Brain microvascular endothelial cell (primary cell): Measurements from ENCODE around the gene TNFRSF19.

Source experiments
- DNase-seq: peaks from one replicate; pipeline ENCODE4 v3.0.0-alpha.2; 2020
- H3K27ac ChIP-seq: fragments of 250-450 bp; sonication (Bioruptor Pico); 2 replicates; pipeline ENCODE4 v1.5.1; 2020; ENCODE audit warnings: mild to moderate bottlenecking, moderate library complexity
- H3K27me3 ChIP-seq: fragments of 250-450 bp; sonication (Bioruptor Pico); replicated peaks from 2 replicates; pipeline ENCODE4 v1.5.1; 2020; ENCODE audit warnings: mild to moderate bottlenecking
- H3K36me3 ChIP-seq: fragments of 250-450 bp; sonication (Bioruptor Pico); replicated peaks from 2 replicates; pipeline ENCODE4 v1.5.1; 2020; ENCODE audit warnings: mild to moderate bottlenecking
- H3K4me3 ChIP-seq: 2 replicates; pipeline ENCODE4 v1.5.1; 2011; ENCODE audit warnings: low read depth, mild to moderate bottlenecking, control low read depth, low read length, moderate library complexity
- CTCF ChIP-seq: IDR thresholded peaks from 2 replicates; pipeline ENCODE4 v1.5.1; 2011; ENCODE audit warnings: low read depth, mild to moderate bottlenecking, moderate library complexity, low read length, control low read depth, inconsistent platforms; ENCODE audit errors: missing control alignments
- in situ Hi-C: cut with HindIII; loops from 2 replicates; pipeline ENCODE4 v1.10.0; 2017; ENCODE audit warnings: low sequenced_read_pairs, low pct_ligation_motif_present

The TNFRSF19 gene

GRCh38 chr13:23544668-23545067 lies 25.5 kb upstream of the TNFRSF19 start:
- no peaks in the 10 kb centered on the region for H3K36me3 ChIP-seq
- no peak for TF ChIP-seq CTCF
- no peak for DNase-seq
- in situ Hi-C loops = no loop called here
- no peaks in the 10 kb centered on the region for H3K27me3 ChIP-seq
- no peak overlapping the region for H3K4me3 ChIP-seq
- no peak overlapping the region for H3K27ac ChIP-seq

GRCh38 chr13:23547000-23547590 lies 23.1 kb upstream of the TNFRSF19 start:
- in situ Hi-C loops = no loop called here
- Histone ChIP-seq H3K27me3 (no peaks in the 10 kb centered on the region), H3K27ac (no peak overlapping the region), H3K4me3 (peak overlapping the region; percentile 66), H3K36me3 (no peaks in the 10 kb centered on the region)
- TF ChIP-seq CTCF = no peak
- no peak for DNase-seq

GRCh38 chr13:23549724-23550123 lies 20.5 kb upstream of the TNFRSF19 start:
- in situ Hi-C loops = loop anchor here (10.0 kb wide), 1 partner anchor 75 kb away; no protein-coding TSS in a partner anchor
- Histone ChIP-seq H3K27ac (no peak overlapping the region), H3K27me3 (no peaks in the 10 kb centered on the region), H3K36me3 (no peaks in the 10 kb centered on the region), H3K4me3 (no peak overlapping the region)
- DNase-seq = no peak
- TF ChIP-seq CTCF = no peak

- in situ Hi-C loops = loop anchor here (10.0 kb wide), 1 partner anchor 75 kb away; no protein-coding TSS in a partner anchor
- Histone ChIP-seq H3K36me3 (no peaks in the 10 kb centered on the region), H3K27ac (no peak overlapping the region), H3K27me3 (no peaks in the 10 kb centered on the region), H3K4me3 (no peak overlapping the region)
- no peak for TF ChIP-seq CTCF
- DNase-seq = no peak
Observed at GRCh38 chr13:23550163-23550562, 20.0 kb upstream of the TNFRSF19 start.

GRCh38 chr13:23551213-23552008 lies 18.8 kb upstream of the TNFRSF19 start:
- in situ Hi-C loops = loop anchor here (10.0 kb wide), 1 partner anchor 77 kb away; no protein-coding TSS in a partner anchor
- no peak for TF ChIP-seq CTCF

More at GRCh38 chr13:23551213-23552008, 18.8 kb upstream of the TNFRSF19 start:
- Histone ChIP-seq H3K27ac (no peak overlapping the region), H3K27me3 (no peaks in the 10 kb centered on the region), H3K4me3 (no peak overlapping the region), H3K36me3 (no peaks in the 10 kb centered on the region)
- no peak for DNase-seq
